Right lobe of liver (tissue), 4 donors: ENCODE data around the gene BYSL.

Experiments
- CTCF ChIP-seq, 4 donors: fragments of 200-600 bp in 3 of 4; fragments of 450-650 bp in 1 of 4; IDR thresholded peaks; one replicate each; pipeline versions ENCODE4 v1.5.1 to v1.8.0; 2016 to 2022; ENCODE audit warnings: antibody characterized with exemption in 4 of 4, mild to moderate bottlenecking in 2 of 4
- POLR2A ChIP-seq: fragments of 450-650 bp; IDR thresholded peaks from one replicate; pipeline ENCODE4 v1.6.1; 2017; ENCODE audit warnings: antibody characterized with exemption, mild to moderate bottlenecking
- donor health status: DM: no; HTN: no; CAD: no.
- donor health status: DM: no; HTN: no; CAD: no.
- donor health status: DM: no; HTN: yes; CAD: no.

GRCh38 chr6:41939176-41939847 is 18.0 kb downstream of the BYSL start:
- TF ChIP-seq CTCF (IDR thresholded peaks at IDR 0.05) (no peak), POLR2A (no peak)
